Upper lobe of left lung (tissue), 4 donors: ENCODE results near the gene CD200R1L.

ENCODE experiments used
- CTCF ChIP-seq, 6 experiments: fragments of 450-650 bp in 4 of 6; fragments of 200-600 bp in 2 of 6; sonication (generic) in 2 of 6; IDR thresholded peaks; one replicate each; pipeline ENCODE4 v1.5.1; 2016 to 2019; ENCODE audit warnings: antibody characterized with exemption in 6 of 6
- EP300 ChIP-seq, 4 donors: sonication (generic); formaldehyde crosslinking; IDR thresholded peaks; one replicate each; pipeline ENCODE4 v1.5.1; 2017; ENCODE audit warnings: antibody characterized with exemption in 4 of 4, control low read depth in 2 of 4
- POLR2A ChIP-seq, 4 donors: fragments of 450-650 bp; IDR thresholded peaks; one replicate each; pipeline ENCODE4 v1.5.1; 2016 to 2017; ENCODE audit warnings: antibody characterized with exemption in 4 of 4, mild to moderate bottlenecking in 2 of 4

- TF ChIP-seq CTCF (IDR thresholded peaks at IDR 0.05), result no peak
- no peak for TF ChIP-seq POLR2A (IDR thresholded peaks at IDR 0.05)
- no peak for TF ChIP-seq EP300 (IDR thresholded peaks at IDR 0.05)
Measured at GRCh38 chr3:112813016-112813415, 33.6 kb downstream of the CD200R1L start.
